Measurements from ENCODE around the gene REC114.

- TF ChIP-seq EGR1 (IDR thresholded peaks at IDR 0.05; ENCODE audit: borderline replicate concordance in 1 of 2, low read depth in 2 of 2, low read length in 2 of 2) = no peak
- no peak for TF ChIP-seq TAF1 (IDR thresholded peaks at IDR 0.05; ENCODE audit: borderline replicate concordance, low read depth, low read length)
- no peak for TF ChIP-seq GABPA (IDR thresholded peaks at IDR 0.05; ENCODE audit: low read depth)
- TF ChIP-seq PML (IDR thresholded peaks at IDR 0.05; ENCODE audit: low read length) = no peak
- no peak for TF ChIP-seq CTCF (IDR thresholded peaks at IDR 0.05 in 2 of 3, conservative IDR thresholded peaks at IDR 0.05 in 1 of 3; ENCODE audit: control insufficient read depth in 2 of 3, extremely low read depth in 1 of 3, insufficient read depth in 1 of 3, low read depth in 3 of 3, low read length in 3 of 3)
- TF ChIP-seq POLR2AphosphoS5 (IDR thresholded peaks at IDR 0.05; ENCODE audit: low read length) = no peak
Observed at GRCh38 chr15:73517566-73517965, 74.6 kb downstream of the REC114 start.

Data from GM12878 (cell line).